H1 (cell line): ENCODE data around the gene SH3RF3. TPM values are rescaled to one million over a fixed set of nuclear protein-coding genes. Genes with fewer than 3 reads are reported as not detected.

Source experiments
- CHD7 ChIP-seq: fragments of 300-600 bp; sonication (generic); IDR thresholded peaks from 2 replicates; pipeline ENCODE4 v1.7.1; 2012; ENCODE audit warnings: low read length, moderate library complexity, mild to moderate bottlenecking, inconsistent platforms; ENCODE audit not compliant: insufficient replicate concordance
- CREB1 ChIP-seq: IDR thresholded peaks from 2 replicates; pipeline ENCODE4 v1.6.1; 2012; ENCODE audit warnings: inconsistent platforms
- polyA plus RNA-seq, 7 experiments: library from polyadenylated mRNA; depleted of rRNA in 3 of 7; stranded (reverse) in 5 of 7; unstranded in 2 of 7; fragments of >200 nt in 5 of 7; fragments of 200-250 nt in 2 of 7; gene quantifications; 1 replicate in 5 of 7; 2 replicates in 1 of 7; 4 replicates in 1 of 7; pipeline versions ENCODE4 v1.2.1 to v1.2.3, GENCODE V29; 2011 to 2013; ENCODE audit warnings: missing spikeins in 2 of 7, mixed read lengths in 2 of 7
- total RNA-seq: library from RNA; stranded (reverse); fragmentation: NEBNext Ultra II Directional; extraction: Animal tissue kit (Norgen Biotek cat#: 25700); gene quantifications from 2 replicates; pipeline ENCODE4 v1.2.1, GENCODE V29; 2021

SH3RF3 gene
- total and polyA plus RNA-seq, 2 of the 8 experiments (the other 6 are each of a cell fraction or from before 2014, with no cell fraction given): 0.11 to 0.65 TPM

GRCh38 chr2:109148117-109148746, 19.2 kb downstream of the SH3RF3 start (continued):
- TF ChIP-seq CHD7 (no peak), CREB1 (no peak)
